ENCODE measurements around the gene ZBTB34. TPM values are rescaled to one million over a fixed set of nuclear protein-coding genes. Genes with fewer than 3 reads are reported as not detected.

Gene ZBTB34
- total and polyA plus RNA-seq, 9 of the 15 experiments (the other 6 are each of a cell fraction or from before 2014, with no cell fraction given), result 2.7 to 15.6 (median 9.8) TPM

GRCh38 chr9:126904586-126904985, 44.1 kb downstream of the ZBTB34 start:
- H3K36me3 ChIP-seq (ENCODE audit: control insufficient read depth, insufficient read depth, low read length), result no peaks in the 10 kb centered on the region
- DNase-seq (ENCODE audit: extremely low read depth in 1 of 4, low spot score in 3 of 4), result no peak
- H3K4me3 ChIP-seq, result no peak overlapping the region
- no peak overlapping the region for H3K9ac ChIP-seq (ENCODE audit: insufficient read depth in 1 of 2, low read depth in 2 of 2, low read length in 2 of 2)
- CTCF ChIA-PET (ENCODE audit: low intra/inter-chr PET ratio), result no interaction called here
- H2AFZ ChIP-seq (ENCODE audit: low read depth, low read length), result no peak overlapping the region
- no peaks in the 10 kb centered on the region; the same call in none of the 2 replicates for H3K9me3 ChIP-seq (replicated peaks; ENCODE audit: control insufficient read depth, insufficient read depth, low read depth, low read length)
- in situ Hi-C loops (cut with MboI), result no loop called here
- ATAC-seq, result no peak
- H4K20me1 ChIP-seq (replicated peaks; ENCODE audit: control insufficient read depth, insufficient read depth, low read length), result no peaks in the 10 kb centered on the region
- WGBS (ENCODE audit: insufficient coverage, low coverage, missing lambda C conversion rate), result 0% methylated on average over 3 of the region's 3 CpGs
- FAIRE-seq, result no peak
- H3K9me1 ChIP-seq (ENCODE audit: control insufficient read depth, insufficient read depth, low read length), result no peaks in the 10 kb centered on the region
- no peaks in the 10 kb centered on the region for H3K4me1 ChIP-seq (replicated peaks in 1 of 2; ENCODE audit: control insufficient read depth in 2 of 2, insufficient read depth in 2 of 2, low read length in 2 of 2)
- no peak for TF ChIP-seq XRCC4 (IDR thresholded peaks at IDR 0.05; ENCODE audit: extremely low read depth, insufficient read depth, insufficient read length)
- no peak for TF ChIP-seq POU5F1 (IDR thresholded peaks at IDR 0.05; ENCODE audit: borderline replicate concordance, low read depth, low read length, partially characterized antibody)
- TF ChIP-seq PHF20 (IDR thresholded peaks at IDR 0.05; ENCODE audit: partially characterized antibody), result no peak
- TF ChIP-seq HMGN3 (IDR thresholded peaks at IDR 0.05; ENCODE audit: borderline replicate concordance, extremely low read depth, insufficient read length, low read depth, low read length), result no peak
- TF ChIP-seq, protein P1, sequence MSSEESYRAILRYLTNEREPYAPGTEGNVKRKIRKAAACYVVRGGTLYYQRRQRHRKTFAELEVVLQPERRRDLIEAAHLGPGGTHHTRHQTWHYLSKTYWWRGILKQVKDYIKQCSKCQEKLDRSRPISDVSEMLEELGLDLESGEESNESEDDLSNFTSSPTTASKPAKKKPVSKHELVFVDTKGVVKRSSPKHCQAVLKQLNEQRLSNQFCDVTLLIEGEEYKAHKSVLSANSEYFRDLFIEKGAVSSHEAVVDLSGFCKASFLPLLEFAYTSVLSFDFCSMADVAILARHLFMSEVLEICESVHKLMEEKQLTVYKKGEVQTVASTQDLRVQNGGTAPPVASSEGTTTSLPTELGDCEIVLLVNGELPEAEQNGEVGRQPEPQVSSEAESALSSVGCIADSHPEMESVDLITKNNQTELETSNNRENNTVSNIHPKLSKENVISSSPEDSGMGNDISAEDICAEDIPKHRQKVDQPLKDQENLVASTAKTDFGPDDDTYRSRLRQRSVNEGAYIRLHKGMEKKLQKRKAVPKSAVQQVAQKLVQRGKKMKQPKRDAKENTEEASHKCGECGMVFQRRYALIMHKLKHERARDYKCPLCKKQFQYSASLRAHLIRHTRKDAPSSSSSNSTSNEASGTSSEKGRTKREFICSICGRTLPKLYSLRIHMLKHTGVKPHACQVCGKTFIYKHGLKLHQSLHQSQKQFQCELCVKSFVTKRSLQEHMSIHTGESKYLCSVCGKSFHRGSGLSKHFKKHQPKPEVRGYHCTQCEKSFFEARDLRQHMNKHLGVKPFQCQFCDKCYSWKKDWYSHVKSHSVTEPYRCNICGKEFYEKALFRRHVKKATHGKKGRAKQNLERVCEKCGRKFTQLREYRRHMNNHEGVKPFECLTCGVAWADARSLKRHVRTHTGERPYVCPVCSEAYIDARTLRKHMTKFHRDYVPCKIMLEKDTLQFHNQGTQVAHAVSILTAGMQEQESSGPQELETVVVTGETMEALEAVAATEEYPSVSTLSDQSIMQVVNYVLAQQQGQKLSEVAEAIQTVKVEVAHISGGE (CRISPR knock-in tag; IDR thresholded peaks at IDR 0.05), result no peak
- TF ChIP-seq BHLHE40 (IDR thresholded peaks at IDR 0.05; ENCODE audit: low read length), result no peak
- TF ChIP-seq CEBPB (tag; IDR thresholded peaks at IDR 0.05), result no peak
- no peak for TF ChIP-seq NR1H2 (CRISPR knock-in tag; IDR thresholded peaks at IDR 0.05)
- TF ChIP-seq RNF2 (IDR thresholded peaks at IDR 0.05), result no peak
- TF ChIP-seq POLR3G (IDR thresholded peaks at IDR 0.05; ENCODE audit: extremely low read depth, insufficient read length, insufficient replicate concordance), result no peak
- TF ChIP-seq SMAD4 (CRISPR knock-in tag; conservative IDR thresholded peaks at IDR 0.05), result no peak
- no peak for TF ChIP-seq E2F3 (CRISPR knock-in tag; IDR thresholded peaks at IDR 0.05)
- no peak for TF ChIP-seq ZNF75A (CRISPR knock-in tag; IDR thresholded peaks at IDR 0.05)
- TF ChIP-seq NCOA6 (IDR thresholded peaks at IDR 0.05), result no peak
- BruUV-seq (replicated peaks), result no TSS peak
- POLR2A ChIA-PET, result interaction anchor here (1.1 kb wide), 1 partner anchor 19 kb away, joined by 4 read pairs; no protein-coding TSS in a partner anchor
- no peaks in the 10 kb centered on the region for H3K79me2 ChIP-seq (ENCODE audit: control insufficient read depth, insufficient read depth, low read length)
- peaks cover 17 to 44% of the 10 kb centered on the region in 2 experiments; a peak in 3 of 5 replicates for H3K27me3 ChIP-seq (ENCODE audit: control insufficient read depth in 2 of 2, insufficient read depth in 2 of 2, low read length in 2 of 2)
- intact Hi-C loops (cut with micrococcal nuclease), result no loop called here
- H3K4me2 ChIP-seq (ENCODE audit: insufficient read depth, low read length), result no peak overlapping the region
- H3K27ac ChIP-seq (ENCODE audit: extremely low read depth, low read depth, low read length), result no peak overlapping the region

Data from K562 (cell line).